Keratinocyte (primary cell): Measurements from ENCODE around the gene SMYD3. TPM values are rescaled to one million over a fixed set of nuclear protein-coding genes. Genes with fewer than 3 reads are reported as not detected.

Experiments used
- DNase-seq: peaks from one replicate; pipeline ENCODE4 v3.0.0-alpha.2; 2011; ENCODE audit warnings: low read depth, missing footprints, low spot score
- FAIRE-seq: peaks from 2 replicates; lab custom pipeline; 2011; peaks lifted over from hg19 to GRCh38; lab: Jason Lieb, UNC
- H2AFZ ChIP-seq: 2 replicates; pipeline ENCODE4 v1.6.0; 2012; ENCODE audit warnings: low read length, control low read depth, inconsistent platforms; ENCODE audit not compliant: control insufficient read depth
- H3K27ac ChIP-seq: 2 replicates; pipeline ENCODE4 v1.5.1; 2011; ENCODE audit warnings: low read length; ENCODE audit not compliant: control insufficient read depth, insufficient read depth
- H3K27me3 ChIP-seq: 3 replicates; pipeline ENCODE4 v1.6.0; 2011; ENCODE audit warnings: low read length; ENCODE audit not compliant: control insufficient read depth, insufficient read depth; ENCODE audit errors: extremely low read depth
- H3K36me3 ChIP-seq, 2 experiments: 2 replicates in 1 of 2; 3 replicates in 1 of 2; pipeline ENCODE4 v1.5.1; 2011; ENCODE audit warnings: low read length in 2 of 2, mild to moderate bottlenecking in 1 of 2; ENCODE audit not compliant: control insufficient read depth in 2 of 2, insufficient read depth in 2 of 2; ENCODE audit errors: extremely low read depth in 1 of 2
- H3K4me1 ChIP-seq: 3 replicates; pipeline ENCODE4 v1.5.1; 2011; ENCODE audit warnings: low read length; ENCODE audit not compliant: control insufficient read depth, insufficient read depth; ENCODE audit errors: extremely low read depth
- H3K4me2 ChIP-seq: 3 replicates; pipeline ENCODE4 v1.6.0; 2011; ENCODE audit warnings: low read depth, low read length; ENCODE audit not compliant: control insufficient read depth, insufficient read depth; ENCODE audit errors: extremely low read depth
- H3K4me3 ChIP-seq, 3 experiments: fragments of 200-600 bp in 1 of 3; sonication (generic) in 1 of 3; 2 replicates in 2 of 3; 3 replicates in 1 of 3; pipeline ENCODE4 v1.5.1; 2011 to 2016; ENCODE audit warnings: low read length in 3 of 3, mild to moderate bottlenecking in 3 of 3, control low read depth in 2 of 3, inconsistent platforms in 1 of 3, low read depth in 1 of 3, mixed read lengths in 1 of 3, mixed run types in 1 of 3, moderate library complexity in 1 of 3; ENCODE audit not compliant: control insufficient read depth in 2 of 3, insufficient read depth in 2 of 3; ENCODE audit errors: extremely low read depth in 1 of 3
- H3K79me2 ChIP-seq: 2 replicates; pipeline ENCODE4 v1.6.0; 2012; ENCODE audit warnings: low read length; ENCODE audit not compliant: control insufficient read depth, insufficient read depth
- H3K9ac ChIP-seq: 3 replicates; pipeline ENCODE4 v1.6.0; 2011; ENCODE audit warnings: low read length; ENCODE audit not compliant: control insufficient read depth, insufficient read depth; ENCODE audit errors: extremely low read depth
- H3K9me1 ChIP-seq: 3 replicates; pipeline ENCODE4 v1.6.0; 2011; ENCODE audit warnings: low read length; ENCODE audit not compliant: control insufficient read depth, insufficient read depth; ENCODE audit errors: extremely low read depth
- H3K9me3 ChIP-seq: 2 replicates; pipeline ENCODE4 v1.5.1; 2012; ENCODE audit warnings: low read depth, low read length; ENCODE audit not compliant: control insufficient read depth
- H4K20me1 ChIP-seq: 3 replicates; pipeline ENCODE4 v1.6.0; 2011; ENCODE audit warnings: low read length; ENCODE audit not compliant: control insufficient read depth, insufficient read depth; ENCODE audit errors: extremely low read depth
- CTCF ChIP-seq, 3 experiments: IDR thresholded peaks in 1 of 3; conservative IDR thresholded peaks in 1 of 3; optimal IDR thresholded peaks in 1 of 3; 2 replicates in 2 of 3; 3 replicates in 1 of 3; pipeline versions ENCODE3 to v1.5.1; 2011; ENCODE audit warnings: low read length in 3 of 3, mild to moderate bottlenecking in 3 of 3, moderate library complexity in 2 of 3, control low read depth in 1 of 3, inconsistent platforms in 1 of 3; ENCODE audit not compliant: insufficient read depth in 2 of 3; ENCODE audit errors: extremely low read depth in 1 of 3
- EZH2 ChIP-seq: IDR thresholded peaks from one replicate; pipeline ENCODE4 v1.6.1; 2012; ENCODE audit warnings: inconsistent platforms, mild to moderate bottlenecking, low read length, moderate library complexity
- dilution Hi-C: fragments of 300-500 bp; cut with MboI; formaldehyde crosslinking; loops from one replicate; pipeline ENCODE4 v1.7.0; 2020; ENCODE audit warnings: low sequenced_read_pairs; ENCODE audit not compliant: extremely low pct_ligation_motif_present
- polyA plus RNA-seq, 5 experiments: library from polyadenylated mRNA; depleted of rRNA in 3 of 5; stranded (reverse) in 3 of 5; stranded (forward) in 1 of 5; unstranded in 1 of 5; fragments of >200 nt; gene quantifications; 1 replicate in 1 of 5; 2 replicates in 3 of 5; 3 replicates in 1 of 5; pipeline versions ENCODE4 v1.2.1 to v1.2.3, GENCODE V29; 2011 to 2012; ENCODE audit warnings: missing spikeins in 2 of 5, low read depth in 1 of 5, low replicate concordance in 1 of 5

The SMYD3 gene
- polyA plus RNA-seq, 1 donor (not counting 4 experiments of a cell fraction or from before 2014, with no cell fraction given) = 31.0 TPM

GRCh38 chr1:245961137-245961540 lies 545.9 kb downstream of the SMYD3 start:
- Histone ChIP-seq H2AFZ (no peak overlapping the region), H3K9me3 (no peaks in the 10 kb centered on the region), H3K36me3 (no peaks in the 10 kb centered on the region), H3K4me1 (no peaks in the 10 kb centered on the region), H3K27me3 (no peaks in the 10 kb centered on the region), H3K79me2 (no peaks in the 10 kb centered on the region), H4K20me1 (no peaks in the 10 kb centered on the region), H3K4me3 (no peak overlapping the region), H3K27ac (no peak overlapping the region), H3K9me1 (no peaks in the 10 kb centered on the region), H3K9ac (no peak overlapping the region), H3K4me2 (no peak overlapping the region)
- DNase-seq (no peak), FAIRE-seq (no peak)
- dilution Hi-C loops = no loop called here
- TF ChIP-seq EZH2 = no peak
- TF ChIP-seq CTCF (optimal IDR thresholded peaks at IDR 0.05 in 1 of 3, IDR thresholded peaks at IDR 0.05 in 1 of 3, conservative IDR thresholded peaks at IDR 0.05 in 1 of 3; ENCODE audit: extremely low read depth in 1 of 3, insufficient read depth in 2 of 3, low read length in 3 of 3) = no peak

GRCh38 chr1:245960171-245960570 lies 546.9 kb downstream of the SMYD3 start:
- Histone ChIP-seq H3K4me1 (no peaks in the 10 kb centered on the region), H3K27me3 (no peaks in the 10 kb centered on the region), H4K20me1 (no peaks in the 10 kb centered on the region), H3K9ac (no peak overlapping the region), H3K4me3 (no peak overlapping the region), H2AFZ (no peak overlapping the region), H3K36me3 (no peaks in the 10 kb centered on the region), H3K9me3 (no peaks in the 10 kb centered on the region), H3K27ac (no peak overlapping the region), H3K9me1 (no peaks in the 10 kb centered on the region), H3K79me2 (no peaks in the 10 kb centered on the region), H3K4me2 (no peak overlapping the region)
- FAIRE-seq (no peak), DNase-seq (no peak)
- TF ChIP-seq CTCF (optimal IDR thresholded peaks at IDR 0.05 in 1 of 3, IDR thresholded peaks at IDR 0.05 in 1 of 3, conservative IDR thresholded peaks at IDR 0.05 in 1 of 3; ENCODE audit: extremely low read depth in 1 of 3, insufficient read depth in 2 of 3, low read length in 3 of 3) = no peak
- TF ChIP-seq EZH2 = no peak
- dilution Hi-C loops = no loop called here
